ENCODE results near the gene ABHD10. TPM values are rescaled to one million over a fixed set of nuclear protein-coding genes. Genes with fewer than 3 reads are reported as not detected.

ABHD10 gene
- total RNA-seq, 1 donor from 2014 or later: 34.2 TPM

- no peak for DNase-seq (ENCODE audit: low spot score)
Measured at GRCh38 chr3:111965484-111965883, 13.3 kb upstream of the ABHD10 start.

- no peak for DNase-seq (ENCODE audit: low spot score)
Measured at GRCh38 chr3:111967068-111967467, 11.8 kb upstream of the ABHD10 start.

GRCh38 chr3:111967651-111968274 is 11.1 kb upstream of the ABHD10 start:
- peak; percentile 90 for DNase-seq (ENCODE audit: low spot score)

- no peak for DNase-seq (ENCODE audit: low spot score)
Measured at GRCh38 chr3:111968319-111969054, 10.3 kb upstream of the ABHD10 start.

DNA sequence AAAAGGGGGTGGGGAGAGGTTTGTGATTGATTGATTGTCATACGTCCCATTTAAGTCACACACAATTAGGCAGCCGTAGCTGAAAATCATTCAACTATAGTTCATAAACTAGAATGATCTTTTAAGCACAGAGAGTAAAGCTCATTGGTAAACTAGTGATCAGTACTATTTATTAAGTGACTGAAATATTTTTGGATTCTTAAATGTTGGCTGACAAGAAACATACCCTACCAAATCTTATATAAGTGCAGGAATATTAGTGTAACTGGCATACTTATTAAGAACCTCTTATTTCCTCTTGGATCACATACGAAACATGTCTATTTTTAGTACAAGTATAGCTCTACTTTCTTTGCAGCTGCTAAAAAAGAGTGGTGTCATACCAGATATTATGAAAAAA is 8.4 kb upstream of the ABHD10 start:
- DNase-seq (ENCODE audit: low spot score): no peak

GRCh38 chr3:111971533-111972130 is 7.2 kb upstream of the ABHD10 start:
- DNase-seq (ENCODE audit: low spot score): no peak

- DNase-seq (ENCODE audit: low spot score): no peak
Measured at GRCh38 chr3:111972891-111973290, 5.9 kb upstream of the ABHD10 start.

DNA sequence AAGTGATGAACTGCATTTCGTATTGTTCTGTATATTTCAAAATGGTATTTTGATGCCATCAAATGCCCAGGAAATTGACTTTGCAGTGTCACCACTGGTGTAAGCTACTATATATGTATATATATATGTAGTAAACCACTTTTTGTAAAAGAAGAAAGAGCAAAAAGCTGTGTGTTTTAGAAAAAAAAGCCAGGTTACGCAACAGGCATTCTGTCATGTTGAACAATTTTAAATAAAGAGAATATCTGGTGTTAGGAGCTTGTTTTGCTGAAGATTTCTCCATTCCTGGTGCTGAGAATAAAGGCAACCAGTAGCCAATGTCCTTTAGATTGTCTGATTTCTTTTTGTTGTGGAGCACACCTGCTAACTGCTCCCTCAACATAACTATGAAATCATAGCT is 3.7 kb upstream of the ABHD10 start:
- no peak for DNase-seq (ENCODE audit: low spot score)

DNA sequence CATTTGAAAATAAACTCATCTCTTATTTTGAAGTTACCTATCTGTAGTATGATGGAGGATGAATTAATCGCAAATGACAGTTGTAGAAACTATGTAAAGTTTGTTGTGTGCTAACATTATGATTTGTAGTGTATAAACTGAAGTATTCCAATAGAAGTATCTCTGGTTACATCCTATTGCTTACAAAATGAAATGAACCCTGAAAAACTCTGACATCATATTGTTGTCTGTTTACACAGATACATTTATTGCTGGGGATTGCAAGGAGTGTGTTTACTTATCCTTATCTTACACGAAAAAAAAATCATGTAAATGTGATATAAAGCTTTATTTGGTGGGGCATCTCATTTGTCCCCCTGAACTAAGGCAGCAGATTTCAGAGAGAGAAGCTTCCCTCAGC is 2.6 kb upstream of the ABHD10 start:
- DNase-seq (ENCODE audit: low spot score): no peak

- no peak for DNase-seq (ENCODE audit: low spot score)
Measured at GRCh38 chr3:111979434-111980038, 710 bp downstream of the ABHD10 start.

DNA sequence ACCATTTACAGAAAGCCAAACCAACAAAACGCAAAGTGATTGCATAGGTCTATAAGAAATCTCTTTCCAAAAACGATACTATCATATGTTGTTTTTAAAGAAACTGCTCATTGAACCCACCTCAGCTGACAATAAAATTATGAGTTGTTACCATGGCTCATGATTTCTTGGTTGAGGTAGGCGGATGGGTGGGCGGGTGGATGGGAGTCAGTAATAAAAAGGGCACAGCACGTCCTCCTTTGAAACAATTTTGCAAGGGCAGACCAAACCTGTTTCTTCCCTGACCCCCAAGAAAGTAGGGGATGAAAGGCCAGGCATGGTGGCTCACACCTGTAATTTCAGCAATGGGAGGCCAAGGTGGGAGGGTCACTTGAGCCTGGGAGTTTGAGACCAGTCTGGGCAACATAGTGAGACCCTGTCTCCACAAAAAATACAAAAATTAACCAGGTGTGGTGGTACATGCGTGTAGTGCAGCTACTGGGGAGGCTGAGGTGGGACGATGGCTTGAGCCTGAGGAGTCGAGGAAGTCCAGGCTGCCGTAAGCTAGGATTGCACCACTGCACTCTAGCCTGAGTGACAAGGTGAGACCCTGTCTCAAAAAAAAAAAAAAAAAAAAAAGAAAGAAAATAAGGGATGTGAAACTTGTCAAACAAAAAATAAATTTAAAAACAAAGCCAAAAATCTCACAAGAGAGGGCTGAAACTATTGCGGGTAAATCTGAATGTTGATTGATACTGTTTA is 2.1 kb downstream of the ABHD10 start:
- DNase-seq (ENCODE audit: low spot score): no peak

- DNase-seq (ENCODE audit: low spot score): no peak
Measured at GRCh38 chr3:111981457-111981763, 2.6 kb downstream of the ABHD10 start.

- no peak for DNase-seq (ENCODE audit: low spot score)
Measured at GRCh38 chr3:111984636-111985298, 5.9 kb downstream of the ABHD10 start.

GRCh38 chr3:111986800-111987199 is 8.0 kb downstream of the ABHD10 start:
- no peak for DNase-seq (ENCODE audit: low spot score)

- no peak for DNase-seq (ENCODE audit: low spot score)
Measured at GRCh38 chr3:111989061-111989678, 10.3 kb downstream of the ABHD10 start.

DNA sequence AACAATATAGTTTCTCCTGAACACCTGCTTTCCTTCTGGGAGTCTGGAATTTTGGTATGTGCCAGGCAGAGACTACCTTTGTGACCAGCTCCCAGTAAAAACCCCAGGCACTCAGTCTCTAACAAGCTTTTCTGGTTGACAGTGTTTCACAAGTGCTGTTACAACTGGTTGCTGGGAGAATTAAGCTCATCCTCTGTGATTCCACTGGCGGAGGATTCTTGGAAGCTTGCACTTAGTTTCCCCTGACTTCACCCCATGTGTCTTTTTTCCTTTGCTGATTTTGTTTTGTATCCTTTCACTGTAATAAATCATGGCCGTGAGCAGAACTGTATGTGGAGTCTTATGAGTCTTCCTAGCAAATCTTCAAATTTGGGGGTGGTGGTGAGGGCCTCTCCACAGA is 14.2 kb downstream of the ABHD10 start:
- no peak for DNase-seq (ENCODE audit: low spot score)

GRCh38 chr3:111998636-111999483 is 20.0 kb downstream of the ABHD10 start, which contains the start of gene TAGLN3:
Gene TAGLN3 (plus strand): TSS chr3:111998922. CDS start chr3:111999423, 501 bp downstream.
- DNase-seq (ENCODE audit: low spot score): no peak

GRCh38 chr3:111999484-112000324 is 20.9 kb downstream of the ABHD10 start:
- DNase-seq (ENCODE audit: low spot score): no peak

- DNase-seq (ENCODE audit: low spot score): no peak
Measured at GRCh38 chr3:112000367-112000771, 21.5 kb downstream of the ABHD10 start.

All from mucosa of gallbladder (tissue), 1 donor.